ENCODE results near the gene TRABD2A. TPM values are rescaled to one million over a fixed set of nuclear protein-coding genes. Genes with fewer than 3 reads are reported as not detected.
"Not testable (repeated sequence)": the region's sequence is repeated elsewhere in the genome, so short reads cannot be mapped to it uniquely, and the experiment has no call there.

Gene TRABD2A
- total RNA-seq, 2 donors from 2014 or later = 0.52 to 5.3 TPM

- intact Hi-C loops (cut with DNase I) = loop anchor here (5.0 kb wide), 1 partner anchor 381 kb away; no protein-coding TSS in a partner anchor
- no peak for TF ChIP-seq POLR2A (IDR thresholded peaks at IDR 0.05)
- TF ChIP-seq, protein P1, sequence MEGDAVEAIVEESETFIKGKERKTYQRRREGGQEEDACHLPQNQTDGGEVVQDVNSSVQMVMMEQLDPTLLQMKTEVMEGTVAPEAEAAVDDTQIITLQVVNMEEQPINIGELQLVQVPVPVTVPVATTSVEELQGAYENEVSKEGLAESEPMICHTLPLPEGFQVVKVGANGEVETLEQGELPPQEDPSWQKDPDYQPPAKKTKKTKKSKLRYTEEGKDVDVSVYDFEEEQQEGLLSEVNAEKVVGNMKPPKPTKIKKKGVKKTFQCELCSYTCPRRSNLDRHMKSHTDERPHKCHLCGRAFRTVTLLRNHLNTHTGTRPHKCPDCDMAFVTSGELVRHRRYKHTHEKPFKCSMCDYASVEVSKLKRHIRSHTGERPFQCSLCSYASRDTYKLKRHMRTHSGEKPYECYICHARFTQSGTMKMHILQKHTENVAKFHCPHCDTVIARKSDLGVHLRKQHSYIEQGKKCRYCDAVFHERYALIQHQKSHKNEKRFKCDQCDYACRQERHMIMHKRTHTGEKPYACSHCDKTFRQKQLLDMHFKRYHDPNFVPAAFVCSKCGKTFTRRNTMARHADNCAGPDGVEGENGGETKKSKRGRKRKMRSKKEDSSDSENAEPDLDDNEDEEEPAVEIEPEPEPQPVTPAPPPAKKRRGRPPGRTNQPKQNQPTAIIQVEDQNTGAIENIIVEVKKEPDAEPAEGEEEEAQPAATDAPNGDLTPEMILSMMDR (IDR thresholded peaks at IDR 0.05) = no peak
- Histone ChIP-seq H3K27me3 (peaks cover 0 to 16% of the 10 kb centered on the region in 2 donors), H3K4me1 (peaks cover 23% of the 10 kb centered on the region), H3K4me3 (no peak overlapping the region), H3K36me3 (replicated peaks in 1 of 2; ENCODE audit: insufficient read depth in 1 of 2, low read depth in 2 of 2) (no peaks in the 10 kb centered on the region), H3K27ac (no peak overlapping the region), H3K9me3 (no peaks in the 10 kb centered on the region)
- no peak for DNase-seq
- no peak for ATAC-seq
- 33 to 69% methylated on average over 1 of the region's 1 CpG for WGBS, 2 donors
These were observed 2.4 kb downstream of the TRABD2A start for GRCh38 chr2:84878459-84878858.

DNA sequence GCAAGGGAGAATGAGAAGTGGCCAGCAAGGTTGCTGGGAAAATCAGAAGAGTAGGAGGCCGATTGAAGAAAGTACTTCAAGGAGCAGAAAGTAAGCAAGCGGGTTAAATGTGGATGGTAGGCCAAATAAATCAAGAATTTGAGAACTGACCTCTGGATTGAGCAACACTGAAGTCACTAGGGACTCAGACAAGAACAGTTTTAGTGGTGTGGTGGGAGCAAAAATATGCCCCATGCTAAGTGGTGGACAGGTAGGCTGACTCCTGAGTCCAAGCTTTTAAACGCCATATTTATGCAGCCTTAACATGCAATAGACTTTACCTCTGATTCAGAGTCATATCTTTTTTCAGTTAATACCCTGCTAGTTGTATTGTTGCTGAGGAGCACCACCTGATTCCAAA, 4.5 kb downstream of the TRABD2A start:
- intact Hi-C loops (cut with DNase I) = loop anchor here (5.0 kb wide), 1 partner anchor 379 kb away; no protein-coding TSS in a partner anchor
- peaks cover 15% of the 10 kb centered on the region for H3K4me1 ChIP-seq
- WGBS, 2 donors = 84 to 87% methylated on average over 3 of the region's 3 CpGs
- no peaks in the 10 kb centered on the region for H3K9me3 ChIP-seq
- H3K36me3 ChIP-seq (replicated peaks in 1 of 2; ENCODE audit: insufficient read depth in 1 of 2, low read depth in 2 of 2) = no peaks in the 10 kb centered on the region
- ATAC-seq = no peak
- H3K4me3 ChIP-seq = no peak overlapping the region
- no peak for DNase-seq
- no peak overlapping the region for H3K27ac ChIP-seq
- TF ChIP-seq POLR2A (IDR thresholded peaks at IDR 0.05) = no peak
- TF ChIP-seq, protein P1 (IDR thresholded peaks at IDR 0.05) = no peak
- H3K27me3 ChIP-seq = peaks cover 0 to 14% of the 10 kb centered on the region in 2 donors

GRCh38 chr2:84875619-84876018, 5.3 kb downstream of the TRABD2A start:
- ATAC-seq; H3K4me1 ChIP-seq; H3K4me3 ChIP-seq; H3K36me3 ChIP-seq (replicated peaks in 1 of 2; ENCODE audit: insufficient read depth in 1 of 2, low read depth in 2 of 2); H3K27ac ChIP-seq; H3K27me3 ChIP-seq; H3K9me3 ChIP-seq; DNase-seq: not testable (repeated sequence)
- WGBS, 2 donors = 93 to 94% methylated on average over 1 of the region's 1 CpG
- intact Hi-C loops (cut with DNase I) = loop anchor here (5.0 kb wide), 1 partner anchor 378 kb away; no protein-coding TSS in a partner anchor

GRCh38 chr2:84875213-84875560, 5.7 kb downstream of the TRABD2A start:
- no peak for DNase-seq
- Histone ChIP-seq H3K36me3 (replicated peaks in 1 of 2; ENCODE audit: insufficient read depth in 1 of 2, low read depth in 2 of 2) (no peaks in the 10 kb centered on the region), H3K27me3 (peaks cover 0 to 2% of the 10 kb centered on the region in 2 donors), H3K27ac (no peak overlapping the region), H3K9me3 (no peaks in the 10 kb centered on the region), H3K4me3 (no peak overlapping the region), H3K4me1 (peaks cover 3% of the 10 kb centered on the region)
- no peak for ATAC-seq
- intact Hi-C loops (cut with DNase I) = loop anchor here (5.0 kb wide), 1 partner anchor 378 kb away; no protein-coding TSS in a partner anchor
- 64 to 71% methylated on average over 4 of the region's 4 CpGs for whole genome bisulfite sequencing, 2 donors
- no peak for TF ChIP-seq POLR2A (IDR thresholded peaks at IDR 0.05)
- TF ChIP-seq, protein P1 (IDR thresholded peaks at IDR 0.05) = no peak

- WGBS, 2 donors = 79 to 88% methylated on average over 7 of the region's 7 CpGs
- TF ChIP-seq, protein P1 (IDR thresholded peaks at IDR 0.05) = no peak
- TF ChIP-seq POLR2A (IDR thresholded peaks at IDR 0.05) = no peak
- ATAC-seq = no peak
- Histone ChIP-seq H3K27ac (no peak overlapping the region), H3K27me3 (no peaks in the 10 kb centered on the region), H3K4me3 (no peak overlapping the region), H3K9me3 (no peaks in the 10 kb centered on the region), H3K4me1 (no peaks in the 10 kb centered on the region), H3K36me3 (replicated peaks in 1 of 2; ENCODE audit: insufficient read depth in 1 of 2, low read depth in 2 of 2) (no peaks in the 10 kb centered on the region)
- intact Hi-C loops (cut with DNase I) = loop anchor here (5.0 kb wide), 1 partner anchor 377 kb away; no protein-coding TSS in a partner anchor
- DNase-seq = no peak
These were observed 6.3 kb downstream of the TRABD2A start for GRCh38 chr2:84874381-84875212.

Measured in body of pancreas (tissue), 4 donors.